Gastrocnemius medialis (tissue), 4 donors: ENCODE data around the gene ITPR2.

ENCODE experiments used
- CTCF ChIP-seq, 5 experiments: fragments of 450-650 bp in 3 of 5; fragments of 200-600 bp in 2 of 5; sonication (generic) in 2 of 5; IDR thresholded peaks in 4 of 5; conservative IDR thresholded peaks in 1 of 5; 1 replicate in 4 of 5; 2 replicates in 1 of 5; pipeline ENCODE4 v1.5.1; 2016 to 2019; ENCODE audit warnings: antibody characterized with exemption in 5 of 5, mild to moderate bottlenecking in 3 of 5, moderate library complexity in 3 of 5
- POLR2A ChIP-seq, 2 donors: fragments of 450-650 bp; IDR thresholded peaks; one replicate each; pipeline ENCODE4 v1.6.1; 2017; ENCODE audit warnings: antibody characterized with exemption in 2 of 2, mild to moderate bottlenecking in 2 of 2, moderate library complexity in 2 of 2

- TF ChIP-seq CTCF (IDR thresholded peaks at IDR 0.05 in 4 of 5, conservative IDR thresholded peaks at IDR 0.05 in 1 of 5) = no peak
- no peak for TF ChIP-seq POLR2A (IDR thresholded peaks at IDR 0.05)
Observed at GRCh38 chr12:26435069-26435404, 398.0 kb downstream of the ITPR2 start.
